Measurements from ENCODE around the gene RSPO3. TPM values are rescaled to one million over a fixed set of nuclear protein-coding genes. Genes with fewer than 3 reads are reported as not detected.
"Not testable (repeated sequence)": the region's sequence is repeated elsewhere in the genome, so short reads cannot be mapped to it uniquely, and the experiment has no call there.

The RSPO3 gene
- polyA plus RNA-seq, 1 donor: 11.7 TPM

- DNase-seq (ENCODE audit: low read depth): no peak
Measured at GRCh38 chr6:127205036-127205435, 86.6 kb downstream of the RSPO3 start.

- DNase-seq (ENCODE audit: low read depth): no peak
Measured at GRCh38 chr6:127206531-127207095, 88.1 kb downstream of the RSPO3 start.

DNA sequence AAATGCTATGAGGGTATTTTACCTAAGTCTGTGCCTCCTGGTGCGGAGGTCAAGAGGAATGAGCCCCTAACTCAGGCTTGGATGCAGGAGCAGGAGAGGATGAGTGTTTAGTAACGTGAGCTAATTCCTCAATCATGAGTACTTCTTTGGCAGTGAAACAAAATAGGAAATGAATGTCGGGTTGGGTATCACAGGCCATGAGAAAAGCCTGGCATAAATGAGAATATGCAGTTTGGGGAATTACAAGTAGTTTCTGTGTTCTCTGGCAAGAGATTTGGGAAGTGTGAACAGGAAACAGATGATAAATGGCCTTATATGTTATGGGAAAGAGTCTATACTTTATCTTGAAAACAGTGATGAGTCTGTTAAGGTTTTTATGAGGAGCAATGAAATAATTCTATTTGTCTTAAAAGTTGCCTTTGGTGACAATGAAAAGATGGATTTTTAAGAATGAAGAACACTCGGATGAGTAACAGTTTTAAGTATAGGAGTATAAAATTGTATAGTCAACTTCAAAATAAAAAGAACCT, 89.2 kb downstream of the RSPO3 start:
- no peak for DNase-seq (ENCODE audit: low read depth)

- no peak for DNase-seq (ENCODE audit: low read depth)
Measured at GRCh38 chr6:127210725-127211124, 92.3 kb downstream of the RSPO3 start.

- no peak for DNase-seq (ENCODE audit: low read depth)
Measured at GRCh38 chr6:127212376-127212775, 93.9 kb downstream of the RSPO3 start.

GRCh38 chr6:127214032-127214431, 95.6 kb downstream of the RSPO3 start:
- not testable (repeated sequence) for DNase-seq (ENCODE audit: low read depth)

DNA sequence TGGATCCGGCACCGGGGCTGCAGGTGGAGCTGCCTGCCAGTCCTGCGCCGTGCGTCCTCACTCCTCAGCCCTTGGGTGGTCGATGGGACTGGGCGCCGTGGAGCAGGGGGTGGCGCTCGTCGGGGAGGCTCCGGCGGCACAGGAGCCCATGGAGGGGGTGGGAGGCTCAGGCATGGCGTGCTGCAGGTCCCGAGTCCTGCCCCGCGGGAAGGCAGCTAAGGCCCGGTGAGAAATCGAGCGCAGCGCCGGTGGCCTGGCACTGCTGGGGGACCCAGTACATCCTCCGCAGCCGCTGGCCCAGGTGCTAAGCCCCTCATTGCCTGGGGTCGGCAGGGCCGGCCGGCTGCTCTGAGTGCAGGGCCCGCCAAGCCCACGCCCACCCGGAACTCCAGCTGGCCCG, 96.1 kb downstream of the RSPO3 start:
- not testable (repeated sequence) for DNase-seq (ENCODE audit: low read depth)

- DNase-seq (ENCODE audit: low read depth): no peak
Measured at GRCh38 chr6:127215931-127216330, 97.5 kb downstream of the RSPO3 start.

GRCh38 chr6:127216810-127217789, 98.6 kb downstream of the RSPO3 start:
- no peak for DNase-seq (ENCODE audit: low read depth)

GRCh38 chr6:127219869-127220268, 101.4 kb downstream of the RSPO3 start:
- DNase-seq (ENCODE audit: low read depth): no peak

DNA sequence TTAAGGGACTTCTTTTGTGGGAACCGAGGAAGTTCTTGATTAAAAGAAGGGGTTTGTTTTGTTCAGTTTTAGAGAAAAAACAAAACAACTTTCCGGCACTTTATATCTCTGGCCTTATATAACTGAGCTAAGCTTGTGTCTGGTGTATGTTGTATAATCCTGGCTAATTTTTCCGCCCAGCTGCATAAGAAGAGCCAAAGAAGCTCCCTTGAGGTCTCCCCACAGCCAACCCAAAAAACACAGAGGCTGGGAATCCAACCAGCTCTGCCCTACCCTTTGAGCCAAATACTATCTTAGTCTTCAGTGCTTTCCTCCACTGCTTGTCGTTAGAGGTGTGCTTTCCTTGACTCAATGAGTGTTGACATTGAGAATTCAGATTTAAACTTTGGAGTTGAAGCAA, 102.7 kb downstream of the RSPO3 start:
- DNase-seq (ENCODE audit: low read depth): no peak

DNA sequence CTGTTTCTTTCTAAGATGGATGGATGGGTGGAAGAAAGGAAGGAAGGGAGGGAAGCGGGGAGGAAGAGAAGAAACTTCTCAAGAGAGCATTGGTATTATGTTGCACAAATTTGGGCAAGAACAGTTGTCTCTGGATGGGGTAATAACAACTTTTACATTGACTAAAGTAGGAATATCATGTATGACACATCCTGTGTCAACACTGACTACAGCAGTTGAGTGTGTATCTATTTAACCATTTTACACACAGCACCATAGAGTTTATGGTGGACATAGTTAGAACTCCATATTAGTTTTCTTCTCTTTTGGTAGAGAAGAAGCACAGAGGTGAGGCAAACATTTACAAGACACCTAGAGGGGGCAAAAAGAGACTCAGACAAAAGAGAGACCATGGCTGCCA, 103.9 kb downstream of the RSPO3 start:
- no peak for DNase-seq (ENCODE audit: low read depth)

DNA sequence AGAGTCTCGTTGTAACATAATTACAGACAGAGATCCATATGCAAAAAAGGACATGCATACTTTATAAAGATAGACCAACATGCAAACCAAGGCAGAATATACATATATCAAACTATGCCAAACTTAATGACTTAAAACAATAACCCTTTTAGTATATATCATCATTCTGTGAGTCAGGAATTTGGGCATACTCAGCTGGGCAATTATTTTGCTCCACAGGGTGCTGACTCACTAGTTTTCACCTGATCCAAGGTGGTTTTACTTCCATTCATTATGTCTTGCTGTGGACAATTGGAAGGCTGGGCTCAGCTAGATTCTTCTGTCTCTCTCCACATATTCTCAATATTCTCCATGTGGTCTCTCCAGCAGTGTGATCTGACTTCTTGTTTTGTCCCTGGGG, 107.0 kb downstream of the RSPO3 start:
- DNase-seq (ENCODE audit: low read depth): no peak

- not testable (repeated sequence) for DNase-seq (ENCODE audit: low read depth)
Measured at GRCh38 chr6:127233819-127234218, 115.3 kb downstream of the RSPO3 start.

DNA sequence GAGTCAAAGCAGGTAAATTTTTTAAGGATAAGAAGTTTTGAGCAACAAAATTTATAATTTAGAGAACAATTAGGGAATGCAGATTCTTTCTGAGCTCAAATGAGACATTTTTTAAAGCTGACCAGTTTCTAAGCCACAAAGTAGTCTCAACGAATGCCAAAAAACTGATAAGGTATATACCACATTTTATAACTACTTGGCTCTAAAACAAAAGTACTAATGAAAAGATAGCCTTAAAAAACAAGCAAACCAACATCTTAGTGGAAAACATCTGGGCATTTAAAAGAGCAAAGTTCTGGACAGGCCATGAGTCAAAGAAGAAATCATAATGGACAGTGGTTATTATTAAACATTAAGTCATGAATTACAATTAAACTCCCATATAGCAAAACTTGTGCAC, 125.0 kb downstream of the RSPO3 start:
- no peak for DNase-seq (ENCODE audit: low read depth)

Other genes starting within 250 kb of the RSPO3 start
- gene RNF146, start 148.2 kb downstream of the RSPO3 start, polyA plus RNA-seq (ENCODE audit: insufficient read length): 56.0 TPM
- gene ECHDC1, start 224.9 kb downstream of the RSPO3 start, polyA plus RNA-seq (ENCODE audit: insufficient read length): 58.7 TPM

Data from forelimb muscle (tissue), 1 donor.